Loucy (cell line): ENCODE data around the gene PROX1.

Source experiments
- H2AFZ ChIP-seq: fragments of 200-600 bp; sonication (generic); 2 replicates; pipeline ENCODE4 v1.6.0; 2016; ENCODE audit warnings: antibody characterized with exemption, mild to moderate bottlenecking, low read length, moderate library complexity
- H3F3A ChIP-seq: fragments of 200-600 bp; 2 replicates; pipeline ENCODE4 v1.6.0; 2016; ENCODE audit warnings: antibody characterized with exemption, low read depth, mild to moderate bottlenecking
- H3K27me3 ChIP-seq: fragments of 200-600 bp; sonication (generic); 2 replicates; pipeline ENCODE4 v1.6.1; 2014; ENCODE audit warnings: low read length, mild to moderate bottlenecking; ENCODE audit not compliant: insufficient read depth, poor library complexity, severe bottlenecking
- H3K36me3 ChIP-seq: fragments of 200-600 bp; sonication (generic); 2 replicates; pipeline ENCODE4 v1.6.1; 2016; ENCODE audit warnings: low read length; ENCODE audit not compliant: insufficient read depth
- H3K4me1 ChIP-seq: fragments of 200-600 bp; sonication (generic); 2 replicates; pipeline ENCODE4 v1.5.1; 2014; ENCODE audit warnings: low read length, mild to moderate bottlenecking; ENCODE audit not compliant: insufficient read depth, poor library complexity, severe bottlenecking
- H3K4me2 ChIP-seq: fragments of 200-600 bp; sonication (generic); 2 replicates; pipeline ENCODE4 v1.6.0; 2014; ENCODE audit warnings: antibody characterized with exemption, low read length, low read depth, mild to moderate bottlenecking; ENCODE audit not compliant: poor library complexity, severe bottlenecking
- H3K4me3 ChIP-seq: fragments of 200-600 bp; sonication (generic); 2 replicates; pipeline ENCODE4 v1.5.1; 2014; ENCODE audit warnings: low read length, mild to moderate bottlenecking, mixed read lengths; ENCODE audit not compliant: poor library complexity, severe bottlenecking
- H3K79me2 ChIP-seq: fragments of 200-600 bp; sonication (generic); 2 replicates; pipeline ENCODE4 v1.6.1; 2014; ENCODE audit warnings: low read length; ENCODE audit not compliant: insufficient read depth
- H3K9ac ChIP-seq: fragments of 200-600 bp; sonication (generic); 2 replicates; pipeline ENCODE4 v1.6.0; 2014; ENCODE audit warnings: mild to moderate bottlenecking, low read depth, low read length, moderate library complexity; ENCODE audit not compliant: poor library complexity, severe bottlenecking
- H3K9me2 ChIP-seq: fragments of 200-600 bp; sonication (generic); replicated peaks from 2 replicates; pipeline ENCODE4 v1.6.1; 2016; ENCODE audit warnings: low read depth, low read length, mixed read lengths
- H3K9me3 ChIP-seq: fragments of 200-600 bp; sonication (generic); 2 replicates; pipeline ENCODE4 v1.6.1; 2014; ENCODE audit warnings: mild to moderate bottlenecking, antibody characterized with exemption, low read length, low read depth; ENCODE audit not compliant: insufficient read depth
- H4K20me1 ChIP-seq: fragments of 200-600 bp; sonication (generic); 2 replicates; pipeline ENCODE4 v1.6.0; 2014; ENCODE audit warnings: antibody characterized with exemption, low read length, mild to moderate bottlenecking; ENCODE audit not compliant: insufficient read depth, poor library complexity, severe bottlenecking
- CTCF ChIP-seq: fragments of 200-600 bp; sonication (generic); conservative IDR thresholded peaks from 2 replicates; pipeline ENCODE4 v1.5.1; 2014; ENCODE audit warnings: mild to moderate bottlenecking, antibody characterized with exemption, low read length
- EZH2phosphoT487 ChIP-seq: fragments of 200-600 bp; IDR thresholded peaks from 2 replicates; pipeline ENCODE4 v1.6.1; 2018; ENCODE audit warnings: antibody characterized with exemption, mild to moderate bottlenecking, moderate library complexity, borderline replicate concordance

Gene PROX1

DNA sequence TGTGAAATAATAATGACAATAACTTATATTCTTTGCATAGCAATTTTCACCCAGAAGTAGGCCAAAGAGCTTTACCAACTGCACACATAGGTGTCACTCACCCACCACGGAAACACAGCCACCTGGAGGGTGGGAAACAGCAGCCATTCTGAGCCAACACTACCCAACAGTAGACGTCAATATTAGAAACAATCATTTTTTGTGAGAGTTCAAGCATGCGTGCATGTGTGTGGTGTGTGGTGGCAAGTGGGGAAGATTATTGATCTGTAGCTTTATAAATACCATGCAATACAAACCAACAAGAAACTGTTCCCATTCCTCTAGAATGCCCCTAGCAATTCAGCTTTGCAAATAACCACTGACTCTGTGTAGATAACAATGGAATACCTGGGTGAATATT, 19.1 kb downstream of the PROX1 start:
- Histone ChIP-seq H3K9ac (no peak overlapping the region), H3K27me3 (no peaks in the 10 kb centered on the region), H3K36me3 (no peaks in the 10 kb centered on the region), H3K9me2 (no peaks in the 10 kb centered on the region), H3K4me2 (no peak overlapping the region), H3K4me3 (no peak overlapping the region), H4K20me1 (no peaks in the 10 kb centered on the region), H3K9me3 (no peaks in the 10 kb centered on the region), H3K79me2 (no peaks in the 10 kb centered on the region), H2AFZ (no peak overlapping the region), H3F3A (no peaks in the 10 kb centered on the region), H3K4me1 (no peaks in the 10 kb centered on the region)
- TF ChIP-seq CTCF (no peak), EZH2phosphoT487 (no peak)

DNA sequence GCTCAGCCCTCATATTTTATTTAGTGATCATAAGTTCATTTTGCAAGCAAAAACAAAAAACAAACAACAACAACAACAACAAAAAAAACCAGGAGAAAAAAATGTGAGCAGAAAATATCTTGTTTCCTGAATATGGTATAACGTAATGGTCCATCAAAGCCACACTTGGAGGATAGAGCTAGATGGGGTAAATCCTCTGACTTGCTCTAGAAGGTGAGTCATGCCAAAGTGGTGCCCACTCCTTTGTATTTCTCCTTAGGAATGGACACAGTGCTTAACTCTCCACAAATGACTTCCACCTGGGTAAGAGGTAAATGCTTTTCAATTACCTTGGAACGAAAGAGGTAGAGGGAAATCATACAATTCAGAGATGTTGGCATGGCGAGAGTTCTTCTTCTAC, 20.6 kb downstream of the PROX1 start:
- no peaks in the 10 kb centered on the region for H3K36me3 ChIP-seq
- TF ChIP-seq EZH2phosphoT487 (no peak), CTCF (no peak)
- H3K4me3 ChIP-seq = no peak overlapping the region
- no peak overlapping the region for H2AFZ ChIP-seq
- H4K20me1 ChIP-seq = no peaks in the 10 kb centered on the region
- no peaks in the 10 kb centered on the region for H3K27me3 ChIP-seq
- no peaks in the 10 kb centered on the region for H3K4me1 ChIP-seq
- H3F3A ChIP-seq = no peaks in the 10 kb centered on the region
- H3K9me3 ChIP-seq = no peaks in the 10 kb centered on the region
- no peak overlapping the region for H3K9ac ChIP-seq
- H3K79me2 ChIP-seq = no peaks in the 10 kb centered on the region
- no peaks in the 10 kb centered on the region for H3K9me2 ChIP-seq
- no peak overlapping the region for H3K4me2 ChIP-seq

GRCh38 chr1:214008791-214009422, 21.1 kb downstream of the PROX1 start:
- Histone ChIP-seq H3F3A (no peaks in the 10 kb centered on the region), H3K4me3 (no peak overlapping the region), H3K9ac (no peak overlapping the region), H3K27me3 (no peaks in the 10 kb centered on the region), H2AFZ (no peak overlapping the region), H3K9me3 (no peaks in the 10 kb centered on the region), H3K4me2 (no peak overlapping the region), H3K79me2 (no peaks in the 10 kb centered on the region), H3K4me1 (no peaks in the 10 kb centered on the region), H3K9me2 (no peaks in the 10 kb centered on the region), H4K20me1 (no peaks in the 10 kb centered on the region), H3K36me3 (no peaks in the 10 kb centered on the region)
- no peak for TF ChIP-seq EZH2phosphoT487
- no peak for TF ChIP-seq CTCF
